GOT3 (cell line): ENCODE measurements around the gene SYDE1.

ENCODE experiments used
- DNase-seq: peaks from one replicate; lab custom pipeline; 2025; ENCODE audit warnings: mixed read lengths; lab: John Stamatoyannopoulos, UW

SYDE1 gene

DNA sequence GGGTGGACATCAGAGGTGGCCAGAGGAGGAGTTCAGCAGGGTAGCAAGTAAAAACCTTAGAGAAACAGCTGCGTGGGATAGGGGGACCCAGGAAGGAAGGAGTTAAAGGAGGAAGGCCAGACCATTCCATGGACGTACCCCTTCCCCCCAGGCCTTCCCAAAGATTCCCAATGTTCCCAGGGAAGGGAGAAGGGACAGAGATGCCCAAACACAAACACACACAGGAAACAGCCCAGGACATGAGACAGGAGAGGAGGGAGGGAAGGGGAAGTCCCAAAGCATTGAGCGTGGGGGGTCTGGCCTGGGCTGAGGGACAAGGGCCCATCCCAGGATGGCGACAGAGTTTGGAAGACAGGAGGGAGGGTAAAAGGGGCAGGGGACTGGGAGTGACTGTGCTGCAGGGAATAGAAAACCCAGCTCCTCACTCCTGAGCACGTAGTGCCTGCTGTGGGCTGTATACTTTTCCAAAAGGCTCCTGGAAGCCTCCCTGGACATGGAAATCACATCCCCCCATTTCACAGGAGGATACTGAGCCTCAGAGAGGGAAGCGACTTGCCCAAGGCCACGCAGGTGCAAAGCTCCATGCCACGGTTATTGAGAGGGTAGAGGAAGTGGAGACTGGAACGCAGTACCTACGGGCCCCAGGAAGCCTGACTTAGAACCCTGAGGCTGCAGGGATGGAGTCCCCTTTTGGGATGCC lies 1.1 kb downstream of the SYDE1 start:
- DNase-seq = no peak

DNA sequence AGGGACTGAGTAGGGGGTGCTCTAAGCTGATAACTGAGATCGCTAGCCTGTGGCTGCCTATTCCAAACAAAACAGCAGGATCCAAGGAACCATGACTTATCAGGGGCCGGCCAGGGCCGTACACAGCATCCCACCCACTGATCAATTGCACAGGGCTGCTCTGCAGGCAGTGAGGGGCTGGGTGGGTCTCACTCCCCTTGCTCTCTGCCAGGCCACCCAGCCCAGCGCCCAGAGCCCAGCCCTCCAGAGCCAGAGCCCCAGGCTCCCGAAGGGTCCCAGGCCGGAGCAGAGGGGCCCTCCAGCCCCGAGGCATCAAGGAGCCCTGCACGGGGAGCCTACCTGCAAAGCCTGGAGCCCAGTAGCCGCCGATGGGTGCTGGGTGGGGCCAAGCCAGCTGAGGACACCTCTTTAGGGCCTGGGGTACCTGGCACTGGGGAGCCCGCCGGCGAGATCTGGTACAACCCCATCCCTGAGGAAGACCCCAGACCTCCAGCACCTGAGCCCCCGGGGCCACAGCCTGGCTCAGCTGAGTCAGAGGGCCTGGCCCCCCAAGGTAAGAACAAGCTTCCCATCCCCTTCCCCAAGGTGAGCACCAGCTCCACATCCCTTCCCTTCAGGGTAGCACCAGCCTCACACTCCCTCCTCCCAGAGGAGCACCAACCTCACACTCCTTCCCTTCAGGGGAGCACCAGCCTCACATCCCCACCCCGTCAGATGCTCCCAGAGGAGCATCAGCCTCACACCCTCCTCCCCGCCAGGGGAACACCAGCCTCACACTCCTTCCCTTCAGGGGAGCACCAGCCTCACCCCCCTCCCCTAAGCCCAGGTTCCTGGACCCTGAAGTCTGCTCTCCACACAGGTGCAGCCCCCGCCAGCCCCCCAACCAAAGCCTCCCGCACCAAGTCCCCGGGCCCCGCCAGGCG lies 1.9 kb downstream of the SYDE1 start:
- no peak for DNase-seq

DNA sequence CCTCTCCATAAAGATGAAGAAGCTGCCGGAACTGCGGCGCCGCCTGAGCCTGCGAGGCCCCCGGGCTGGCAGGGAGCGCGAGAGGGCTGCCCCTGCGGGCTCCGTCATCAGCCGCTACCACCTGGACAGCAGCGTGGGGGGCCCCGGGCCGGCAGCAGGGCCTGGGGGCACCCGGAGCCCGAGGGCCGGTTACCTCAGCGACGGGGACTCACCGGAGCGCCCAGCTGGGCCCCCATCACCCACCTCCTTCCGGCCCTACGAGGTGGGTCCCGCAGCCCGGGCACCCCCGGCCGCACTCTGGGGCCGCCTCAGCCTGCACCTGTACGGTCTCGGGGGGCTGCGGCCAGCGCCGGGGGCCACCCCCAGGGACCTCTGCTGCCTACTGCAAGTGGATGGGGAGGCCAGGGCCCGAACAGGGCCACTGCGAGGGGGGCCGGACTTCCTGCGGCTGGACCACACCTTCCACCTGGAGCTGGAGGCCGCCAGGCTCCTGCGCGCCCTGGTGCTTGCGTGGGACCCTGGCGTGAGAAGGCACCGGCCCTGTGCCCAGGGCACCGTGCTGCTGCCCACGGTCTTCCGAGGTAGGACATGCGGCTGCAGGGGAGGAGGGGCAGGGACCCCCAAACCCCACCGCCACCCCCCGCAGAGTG lies 2.7 kb downstream of the SYDE1 start:
- no peak for DNase-seq

DNA sequence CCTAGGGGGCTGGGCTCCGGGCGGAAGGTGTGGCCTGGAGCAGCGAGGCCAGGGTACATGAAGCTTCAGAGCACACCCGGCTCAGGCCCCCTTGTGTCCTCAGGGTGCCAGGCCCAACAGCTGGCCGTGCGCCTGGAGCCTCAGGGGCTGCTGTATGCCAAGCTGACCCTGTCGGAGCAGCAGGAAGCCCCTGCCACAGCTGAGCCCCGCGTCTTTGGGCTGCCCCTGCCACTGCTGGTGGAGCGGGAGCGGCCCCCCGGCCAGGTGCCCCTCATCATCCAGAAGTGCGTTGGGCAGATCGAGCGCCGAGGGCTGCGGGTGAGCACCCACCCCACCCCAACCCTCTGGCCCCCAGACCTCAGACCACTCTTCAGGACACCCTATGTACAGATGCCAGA lies 3.2 kb downstream of the SYDE1 start:
- DNase-seq = no peak

DNA sequence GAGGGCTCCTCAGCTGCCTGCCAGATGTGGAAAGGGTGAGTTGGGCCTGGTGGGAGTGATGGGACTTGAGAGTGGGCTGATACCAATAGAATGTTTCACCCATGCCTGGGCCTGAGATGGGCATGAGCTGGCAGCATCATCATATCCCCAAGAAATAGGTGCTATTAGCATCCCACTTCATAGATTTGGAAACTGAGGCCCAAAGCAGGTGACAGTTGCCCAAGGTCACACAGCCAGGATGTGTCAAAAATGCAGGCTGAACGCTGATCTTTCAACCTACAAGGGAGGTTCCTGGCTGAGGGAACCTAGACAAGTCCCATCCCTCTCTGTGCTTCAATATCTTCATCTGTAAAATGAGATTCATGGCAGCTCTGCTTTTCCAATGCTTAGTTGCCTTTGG lies 4.6 kb downstream of the SYDE1 start:
- DNase-seq = no peak

DNA sequence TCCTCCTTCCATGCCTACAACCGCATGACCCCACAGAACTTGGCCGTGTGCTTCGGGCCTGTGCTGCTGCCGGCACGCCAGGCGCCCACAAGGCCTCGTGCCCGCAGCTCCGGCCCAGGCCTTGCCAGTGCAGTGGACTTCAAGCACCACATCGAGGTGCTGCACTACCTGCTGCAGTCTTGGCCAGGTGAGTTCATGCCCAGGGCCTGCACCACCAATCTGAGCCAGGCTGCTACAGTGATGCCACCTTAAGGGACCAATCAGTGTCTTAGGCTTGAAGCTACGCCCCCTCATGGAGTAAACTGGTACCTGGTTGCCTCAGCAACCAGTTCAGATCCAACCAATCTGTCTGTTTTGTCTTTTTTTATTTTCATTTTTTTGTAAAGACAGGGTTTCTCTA lies 5.2 kb downstream of the SYDE1 start:
- DNase-seq = no peak

DNA sequence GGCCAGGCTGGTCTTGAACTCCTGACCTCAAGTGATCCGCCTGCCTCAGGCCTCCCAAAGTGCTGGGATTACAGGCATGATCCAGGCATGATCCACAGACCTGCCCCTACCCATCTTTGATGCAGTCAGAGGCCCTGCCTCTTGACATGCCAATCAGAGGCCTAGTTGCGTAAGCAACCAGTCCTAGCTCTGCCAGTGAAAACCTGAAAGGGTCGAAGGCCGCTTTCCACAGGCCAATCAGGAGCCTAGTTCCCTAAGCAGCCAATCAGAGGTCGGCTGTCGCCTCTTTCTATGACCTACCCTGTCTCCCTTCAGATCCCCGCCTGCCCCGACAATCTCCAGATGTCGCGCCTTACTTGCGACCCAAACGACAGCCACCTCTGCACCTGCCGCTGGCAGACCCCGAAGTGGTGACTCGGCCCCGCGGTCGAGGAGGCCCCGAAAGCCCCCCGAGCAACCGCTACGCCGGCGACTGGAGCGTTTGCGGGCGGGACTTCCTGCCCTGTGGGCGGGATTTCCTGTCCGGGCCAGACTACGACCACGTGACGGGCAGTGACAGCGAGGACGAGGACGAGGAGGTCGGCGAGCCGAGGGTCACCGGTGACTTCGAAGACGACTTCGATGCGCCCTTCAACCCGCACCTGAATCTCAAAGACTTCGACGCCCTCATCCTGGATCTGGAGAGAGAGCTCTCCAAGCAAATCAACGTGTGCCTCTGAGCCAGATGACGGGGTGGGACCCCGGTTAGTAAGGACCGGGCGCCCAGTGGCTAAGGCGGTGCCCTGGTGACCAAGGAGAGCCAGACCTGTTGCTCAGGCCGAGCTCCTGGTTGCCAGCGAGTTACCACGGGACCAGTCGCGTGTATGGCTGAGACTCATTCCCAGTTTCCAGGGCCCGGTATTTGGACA lies 6.3 kb downstream of the SYDE1 start:
- no peak for DNase-seq

DNA sequence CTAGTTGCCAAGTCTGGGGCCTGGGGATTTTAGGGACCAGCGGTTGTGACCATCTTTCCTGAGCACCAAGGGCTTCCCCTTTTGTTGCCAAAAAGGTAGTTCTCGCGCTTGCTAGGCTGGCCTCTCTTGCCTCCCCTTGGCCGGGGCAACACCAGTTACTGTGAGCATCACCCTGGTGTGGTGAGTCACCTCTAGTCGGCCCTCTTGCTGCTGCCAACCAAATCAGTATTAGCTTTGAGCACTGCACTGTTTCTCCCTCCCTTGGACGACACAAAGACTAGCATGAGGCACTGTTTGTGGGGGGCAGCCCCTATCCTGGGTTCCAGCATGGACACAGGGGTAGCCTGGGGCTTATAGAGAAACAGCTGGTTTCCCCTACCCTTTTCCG lies 6.9 kb downstream of the SYDE1 start:
- DNase-seq = no peak

DNA sequence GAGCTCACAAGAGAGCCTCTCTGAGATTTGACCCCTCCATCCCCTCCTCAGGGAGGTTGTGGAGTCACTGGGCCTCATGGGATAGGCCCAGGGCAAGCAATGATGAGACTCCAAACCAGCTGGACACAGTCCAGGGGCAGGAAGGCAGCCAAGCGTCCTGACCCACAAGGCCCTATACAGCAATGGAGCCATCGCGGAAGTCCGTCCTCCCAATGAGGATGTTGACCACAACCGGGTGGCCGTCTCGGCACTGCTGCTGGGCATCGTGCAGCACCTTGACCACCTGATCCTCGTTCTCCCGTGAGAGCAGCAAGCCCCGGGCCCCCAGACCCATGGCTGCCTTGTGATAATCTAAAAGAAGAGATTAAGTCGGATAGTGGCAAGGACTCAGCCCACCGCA lies 7.9 kb downstream of the SYDE1 start:
- no peak for DNase-seq

DNA sequence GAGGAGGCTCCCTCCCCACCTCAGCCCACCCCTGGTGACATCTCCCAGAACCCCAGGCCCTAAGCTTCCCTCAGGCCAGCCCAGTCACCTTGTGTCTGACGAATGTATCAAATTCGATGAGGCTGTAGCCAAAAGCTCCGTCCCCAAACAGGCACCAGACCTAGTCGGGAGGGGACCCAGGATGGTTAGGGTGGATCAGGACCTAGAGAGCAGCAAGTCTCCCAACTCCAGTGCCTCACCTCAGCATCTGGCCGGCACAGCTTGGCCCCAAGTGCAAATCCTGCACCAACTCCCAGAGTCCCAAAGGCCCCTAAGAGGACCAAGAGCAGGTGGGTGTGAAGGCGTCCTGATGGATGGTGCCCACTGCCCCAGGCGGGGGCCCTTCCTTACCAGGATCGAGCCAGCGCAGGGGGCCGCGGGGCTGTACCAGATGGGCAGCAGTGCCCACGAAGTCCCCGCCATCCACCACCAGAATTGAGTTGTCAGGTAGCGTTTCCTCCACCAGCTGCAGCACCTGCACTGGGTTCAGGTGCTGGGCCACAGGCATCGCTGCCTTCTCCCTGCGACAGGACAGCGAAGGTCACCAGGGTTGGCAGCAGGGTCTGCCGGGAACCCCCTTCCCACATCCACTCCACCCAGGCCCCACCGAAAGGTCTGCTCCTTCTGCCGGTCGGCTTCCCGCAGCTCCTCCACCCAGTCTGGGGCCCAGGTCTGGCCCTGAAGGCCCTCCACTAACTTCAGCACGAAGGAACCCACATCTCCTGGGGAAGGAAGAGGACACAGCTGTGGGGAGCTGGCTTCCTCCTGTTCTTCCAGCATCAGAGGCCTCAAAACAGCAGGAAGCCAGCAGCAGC lies 8.8 kb downstream of the SYDE1 start:
- no peak for DNase-seq

DNA sequence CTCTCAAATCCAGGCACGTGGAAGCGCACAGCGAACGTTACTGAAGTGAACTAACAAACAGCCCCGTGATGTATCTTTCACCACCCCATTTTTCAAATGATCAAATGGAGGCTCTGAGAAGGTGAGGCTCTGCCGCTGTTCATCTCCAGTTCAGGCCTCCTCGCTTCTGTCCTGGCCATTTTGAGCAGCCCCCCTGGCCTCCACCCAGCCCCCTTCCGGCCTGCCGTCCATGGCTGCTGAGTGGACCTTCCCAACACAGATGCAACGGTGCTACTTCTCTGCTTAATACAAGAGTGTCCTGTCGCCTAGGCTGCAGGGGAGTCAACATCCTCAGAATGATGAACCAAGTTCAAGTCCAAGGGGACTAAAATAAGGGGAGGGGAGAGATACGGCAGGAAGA lies 9.7 kb downstream of the SYDE1 start:
- DNase-seq = no peak

DNA sequence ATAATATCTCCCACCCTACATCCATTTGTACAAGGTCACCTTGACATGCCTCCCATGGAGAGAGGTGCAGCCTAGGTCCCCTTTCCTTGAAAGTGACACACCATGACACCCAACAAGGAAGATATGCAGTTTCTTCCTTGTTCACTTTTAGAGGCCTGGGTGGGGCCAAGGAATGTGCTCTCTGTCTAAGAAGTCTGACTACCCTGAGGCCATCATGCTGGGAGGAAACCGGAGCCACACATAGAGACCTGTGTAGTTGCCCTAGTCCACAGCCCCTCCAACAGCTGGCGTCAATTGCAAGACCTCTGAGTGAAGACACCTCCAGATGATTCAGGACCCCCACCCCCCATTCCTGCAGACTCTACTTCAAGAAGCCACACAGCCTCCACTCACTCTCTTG lies 11.0 kb downstream of the SYDE1 start:
- DNase-seq = no peak

DNA sequence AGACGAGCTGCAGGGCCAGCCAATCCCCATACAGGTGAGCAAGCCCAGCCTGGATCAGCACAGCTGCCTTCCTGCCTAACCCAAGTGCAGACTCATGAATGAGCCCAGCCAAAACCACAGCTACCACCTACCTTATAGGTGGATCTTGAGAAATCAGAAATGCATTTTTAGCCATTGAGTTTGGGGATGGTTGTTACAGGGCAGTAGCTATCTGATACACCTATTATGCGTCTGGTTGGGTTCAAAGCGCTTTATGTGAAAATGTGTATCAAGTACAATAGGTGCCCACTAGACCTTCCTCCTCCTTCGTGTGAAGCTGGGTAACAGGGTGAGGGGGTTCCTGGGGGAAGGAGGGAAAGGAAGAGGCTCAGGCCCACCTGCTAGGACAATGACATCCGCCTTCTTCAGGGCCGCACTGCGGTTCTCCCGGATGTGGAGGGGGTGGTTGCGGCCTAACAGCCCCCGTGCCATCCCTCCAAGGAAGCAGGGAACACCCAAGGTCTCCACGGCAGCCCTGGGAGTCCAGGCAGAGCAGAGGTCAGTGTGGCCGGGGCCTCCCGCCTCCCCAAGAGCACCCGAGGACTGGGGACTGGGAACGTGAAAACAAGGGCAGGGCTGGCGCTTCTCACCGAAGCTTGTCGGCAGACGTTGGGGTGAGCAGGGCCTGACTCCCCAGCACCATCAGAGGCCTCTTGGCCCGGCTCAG lies 11.7 kb downstream of the SYDE1 start:
- DNase-seq = no peak

DNA sequence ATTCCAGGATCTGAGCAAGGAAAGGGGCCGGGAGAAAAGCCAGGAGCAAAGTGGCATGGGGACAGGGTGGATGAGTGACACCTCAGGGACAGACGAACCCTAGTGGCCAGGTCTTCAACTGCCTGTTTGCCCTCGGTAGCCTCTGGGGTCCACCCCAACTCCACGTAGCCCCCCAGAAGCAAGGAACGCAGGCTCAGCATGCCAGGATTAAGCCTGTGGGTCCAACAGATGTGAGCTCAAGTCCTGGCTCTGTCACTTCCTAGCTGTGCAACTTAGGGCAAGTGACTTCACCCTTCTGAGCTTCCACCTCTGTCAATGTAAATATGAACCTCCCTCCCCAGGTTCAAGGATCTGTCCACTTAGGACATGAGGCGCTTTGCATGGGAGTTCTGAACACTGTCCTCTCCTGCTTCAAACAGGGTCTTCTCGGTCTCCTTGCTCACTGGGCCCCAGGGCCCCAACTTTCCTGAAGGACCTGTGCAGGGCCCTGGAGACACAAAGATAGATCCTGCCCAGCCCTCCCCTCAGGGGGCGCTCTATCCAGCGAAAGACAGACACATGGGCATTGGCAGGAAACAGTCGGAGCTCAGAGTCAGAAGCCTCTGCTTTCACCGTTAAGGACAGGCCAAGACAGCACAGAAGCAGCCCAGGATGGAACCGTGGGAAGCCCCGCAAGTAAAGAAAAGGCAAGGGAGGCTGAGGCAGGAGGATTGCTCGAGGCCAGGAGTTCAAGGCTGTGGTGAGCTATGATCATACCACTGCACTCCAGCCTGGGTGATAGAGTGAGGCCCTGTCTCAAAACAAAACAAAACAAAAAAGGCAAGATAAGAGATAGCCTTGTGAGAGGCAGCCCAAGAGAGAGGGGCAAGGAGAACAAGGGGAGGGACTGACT lies 13.2 kb downstream of the SYDE1 start:
- no peak for DNase-seq

DNA sequence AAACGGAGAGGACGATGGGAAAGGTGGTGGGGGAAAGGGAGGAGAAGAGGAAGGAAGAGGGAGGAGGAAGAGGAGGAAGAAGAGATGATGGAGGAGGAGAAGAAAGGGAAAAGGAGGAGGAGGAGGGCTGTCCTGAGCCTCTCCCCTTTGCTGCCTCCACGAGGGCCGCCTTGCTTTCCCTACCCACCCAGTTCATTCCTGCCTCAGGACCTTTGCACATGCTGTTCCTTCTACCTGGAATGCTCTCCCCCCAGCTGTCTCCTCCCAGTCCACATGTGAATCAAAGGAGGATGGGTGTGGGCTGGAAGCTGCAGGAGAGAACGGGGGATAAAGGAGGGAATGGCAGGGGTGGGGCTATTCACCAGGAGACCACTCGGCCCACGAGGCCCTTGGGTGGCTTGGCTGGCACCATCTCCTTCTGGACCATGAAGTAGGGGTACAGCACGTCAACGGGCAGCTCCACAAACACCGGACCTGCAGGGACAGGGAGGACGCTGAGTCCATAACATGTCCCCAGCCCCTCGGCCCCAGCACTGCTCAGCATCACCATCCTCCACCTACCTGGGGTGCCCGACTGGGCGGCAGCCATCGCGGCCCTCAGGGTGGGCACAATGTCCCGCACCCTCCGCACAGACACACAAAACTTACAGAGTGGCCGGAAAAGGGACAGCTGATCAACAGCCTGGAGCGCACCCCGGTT lies 15.3 kb downstream of the SYDE1 start:
- no peak for DNase-seq

DNA sequence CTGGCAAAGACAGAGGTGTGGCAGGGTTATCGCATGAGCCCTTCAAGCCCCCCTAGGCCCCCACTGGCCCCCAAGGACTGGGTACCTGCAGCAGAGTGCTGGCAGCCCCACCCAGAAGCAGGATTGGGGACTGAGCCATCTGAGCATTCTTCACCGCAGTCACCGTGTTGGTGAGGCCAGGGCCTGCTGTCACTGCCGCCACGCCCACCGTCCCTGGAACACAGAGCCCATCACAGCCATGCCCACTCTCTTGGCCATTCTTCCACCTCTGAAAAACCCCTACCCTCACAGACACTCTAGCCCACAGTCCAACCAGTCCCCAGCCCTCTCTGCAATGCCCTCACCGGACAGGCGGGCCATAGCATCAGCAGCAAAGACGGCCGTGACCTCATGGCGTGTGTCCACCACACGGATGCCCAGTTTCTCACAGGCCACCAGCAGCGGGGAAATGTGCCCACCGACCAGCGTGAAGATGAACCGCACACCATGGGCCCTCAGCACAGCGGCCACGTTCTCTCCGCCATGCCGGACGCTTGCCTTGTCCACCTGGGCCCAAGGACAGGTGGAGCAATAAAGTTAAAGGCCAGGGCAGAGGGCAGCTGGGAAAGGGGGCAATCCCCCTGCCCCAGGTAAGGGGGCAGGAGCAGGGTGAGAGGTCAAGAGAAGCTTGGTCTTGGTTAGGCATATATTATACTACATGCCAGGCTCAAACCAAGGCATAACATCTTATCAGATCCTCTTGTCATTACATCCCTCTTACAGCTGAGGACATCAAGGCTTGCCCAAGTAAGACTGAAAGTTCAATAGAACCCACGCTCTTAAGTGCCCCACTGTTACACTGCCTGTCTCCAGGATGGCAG lies 16.1 kb downstream of the SYDE1 start:
- no peak for DNase-seq

DNA sequence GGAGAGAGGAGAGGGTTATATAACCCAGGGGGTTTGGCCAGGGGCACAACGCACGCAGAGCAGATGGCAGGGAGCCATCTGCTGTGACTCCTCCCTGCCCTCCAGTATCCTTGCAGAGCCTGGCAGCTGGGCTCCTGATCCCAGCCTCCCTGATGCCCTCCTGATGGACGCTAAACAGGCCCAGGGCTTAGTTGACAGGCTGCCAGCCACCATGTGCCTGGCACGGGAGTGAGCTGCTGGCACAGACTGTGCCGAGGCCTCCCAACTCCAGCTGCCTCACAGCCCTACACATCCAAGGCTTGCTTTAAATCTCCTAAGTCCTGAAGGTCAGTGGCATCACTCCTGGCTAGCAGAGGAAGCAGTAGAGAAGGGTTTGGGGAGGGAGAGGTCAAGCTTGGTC lies 16.7 kb downstream of the SYDE1 start:
- DNase-seq = no peak
